HL-60 (cell line): ENCODE data around the gene TBX21.
A peak's percentile ranks its signal among the peaks of the same experiment; 100 is the strongest.

Experiments
- DNase-seq, 2 experiments: peaks; one replicate each; pipeline ENCODE4 v3.0.0-alpha.2; 2010 to 2020; ENCODE audit warnings: low read depth in 1 of 2, low spot score in 1 of 2
- H3K27ac ChIP-seq: fragments of 250-450 bp; sonication (Bioruptor Pico); replicated peaks from 2 replicates; pipeline ENCODE4 v1.5.1; 2020; ENCODE audit warnings: mild to moderate bottlenecking, moderate library complexity
- H3K27me3 ChIP-seq: fragments of 250-450 bp; sonication (Bioruptor Pico); 2 replicates; pipeline ENCODE4 v1.5.1; 2021; ENCODE audit warnings: mild to moderate bottlenecking, moderate library complexity; ENCODE audit not compliant: insufficient read depth, poor library complexity, severe bottlenecking
- H3K4me3 ChIP-seq: replicated peaks from 2 replicates; pipeline ENCODE4 v1.5.1; 2011; ENCODE audit warnings: mild to moderate bottlenecking, control low read depth, low read length; ENCODE audit not compliant: insufficient read depth
- CTCF ChIP-seq: IDR thresholded peaks from one replicate; pipeline ENCODE4 v1.5.1; 2011; ENCODE audit warnings: low read length, control low read depth, inconsistent platforms; ENCODE audit not compliant: insufficient read depth
- GABPA ChIP-seq: IDR thresholded peaks from 2 replicates; pipeline ENCODE4 v1.6.1; 2012; ENCODE audit warnings: low read depth
- POLR2AphosphoS5 ChIP-seq: IDR thresholded peaks from 2 replicates; pipeline ENCODE4 v1.6.1; 2012; ENCODE audit warnings: low read depth
- REST ChIP-seq: IDR thresholded peaks from 2 replicates; pipeline ENCODE4 v1.6.1; 2012; ENCODE audit warnings: low read depth; ENCODE audit not compliant: insufficient replicate concordance
- SPI1 ChIP-seq: IDR thresholded peaks from 2 replicates; pipeline ENCODE4 v1.6.1; 2012; ENCODE audit warnings: low read depth, mild to moderate bottlenecking, borderline replicate concordance

Gene TBX21

GRCh38 chr17:47702391-47702995, 30.5 kb upstream of the TBX21 start:
- TF ChIP-seq GABPA (no peak), SPI1 (no peak), POLR2AphosphoS5 (no peak), REST (no peak), CTCF (no peak)
- Histone ChIP-seq H3K27me3 (no peaks in the 10 kb centered on the region), H3K27ac (no peak overlapping the region), H3K4me3 (no peak overlapping the region)
- no peak for DNase-seq

- DNase-seq = peak in 1 of 2 experiments; percentile 38
- Histone ChIP-seq H3K27ac (0 out of 2 replicates have a peak overlapping the region, but pooled peaks have one; percentile 14), H3K4me3 (no peak overlapping the region), H3K27me3 (no peaks in the 10 kb centered on the region)
- peak; percentile 42; the same call in 1 of the 2 replicates for TF ChIP-seq SPI1
- no peak for TF ChIP-seq POLR2AphosphoS5
Observed at GRCh38 chr17:47703191-47703591, 29.8 kb upstream of the TBX21 start.

- H3K4me3 ChIP-seq = no peak overlapping the region
- TF ChIP-seq GABPA (no peak), SPI1 (no peak), REST (no peak), CTCF (no peak), POLR2AphosphoS5 (no peak)
- no peak overlapping the region for H3K27ac ChIP-seq
- no peak for DNase-seq
- no peaks in the 10 kb centered on the region for H3K27me3 ChIP-seq
Observed at GRCh38 chr17:47703671-47704070, 29.4 kb upstream of the TBX21 start.

GRCh38 chr17:47704116-47704515, 28.9 kb upstream of the TBX21 start:
- no peaks in the 10 kb centered on the region for H3K27me3 ChIP-seq
- no peak overlapping the region for H3K27ac ChIP-seq
- DNase-seq = peak in 1 of 2 experiments; percentile 59
- no peak overlapping the region for H3K4me3 ChIP-seq
- no peak for TF ChIP-seq REST
- TF ChIP-seq POLR2AphosphoS5 = 0 out of 2 replicates have a peak, but pooled peaks have one; percentile 20
- no peak for TF ChIP-seq CTCF
- TF ChIP-seq SPI1 = peak; percentile 66; the same call in 1 of the 2 replicates
